IPS-18c (cell line): ENCODE data around the gene SPSB4.

Experiments
- H3K4me3 ChIP-seq: 2 replicates; pipeline ENCODE4 v1.7.0; 2013; ENCODE audit warnings: low read depth, mild to moderate bottlenecking, low read length, moderate library complexity; ENCODE audit not compliant: insufficient read depth
- H3K9me3 ChIP-seq: one replicate; pipeline ENCODE4 v1.6.1; 2013; ENCODE audit warnings: mild to moderate bottlenecking, low read length, moderate library complexity; ENCODE audit not compliant: control insufficient read depth, insufficient read depth

The SPSB4 gene

DNA sequence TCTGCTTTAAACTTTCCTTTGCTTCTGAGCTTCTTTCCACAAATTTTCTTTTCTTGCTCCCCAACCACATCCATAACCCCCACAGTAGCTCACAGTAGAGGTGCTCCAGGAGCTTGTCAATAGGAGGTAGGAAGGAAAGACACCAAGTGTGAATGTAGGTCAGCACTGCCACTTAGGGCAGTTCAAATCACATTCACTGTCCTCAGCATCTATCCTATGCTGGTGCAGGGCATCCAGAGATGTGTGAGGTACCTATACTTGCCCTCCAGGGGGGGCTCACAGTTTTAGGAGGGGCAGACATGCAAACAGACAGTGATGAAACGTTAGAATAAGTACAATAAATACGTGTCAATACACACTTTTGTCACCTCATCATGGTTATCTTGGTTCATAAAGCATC, 1.5 kb upstream of the SPSB4 start:
- Histone ChIP-seq H3K4me3 (no peak overlapping the region), H3K9me3 (no peaks in the 10 kb centered on the region)

DNA sequence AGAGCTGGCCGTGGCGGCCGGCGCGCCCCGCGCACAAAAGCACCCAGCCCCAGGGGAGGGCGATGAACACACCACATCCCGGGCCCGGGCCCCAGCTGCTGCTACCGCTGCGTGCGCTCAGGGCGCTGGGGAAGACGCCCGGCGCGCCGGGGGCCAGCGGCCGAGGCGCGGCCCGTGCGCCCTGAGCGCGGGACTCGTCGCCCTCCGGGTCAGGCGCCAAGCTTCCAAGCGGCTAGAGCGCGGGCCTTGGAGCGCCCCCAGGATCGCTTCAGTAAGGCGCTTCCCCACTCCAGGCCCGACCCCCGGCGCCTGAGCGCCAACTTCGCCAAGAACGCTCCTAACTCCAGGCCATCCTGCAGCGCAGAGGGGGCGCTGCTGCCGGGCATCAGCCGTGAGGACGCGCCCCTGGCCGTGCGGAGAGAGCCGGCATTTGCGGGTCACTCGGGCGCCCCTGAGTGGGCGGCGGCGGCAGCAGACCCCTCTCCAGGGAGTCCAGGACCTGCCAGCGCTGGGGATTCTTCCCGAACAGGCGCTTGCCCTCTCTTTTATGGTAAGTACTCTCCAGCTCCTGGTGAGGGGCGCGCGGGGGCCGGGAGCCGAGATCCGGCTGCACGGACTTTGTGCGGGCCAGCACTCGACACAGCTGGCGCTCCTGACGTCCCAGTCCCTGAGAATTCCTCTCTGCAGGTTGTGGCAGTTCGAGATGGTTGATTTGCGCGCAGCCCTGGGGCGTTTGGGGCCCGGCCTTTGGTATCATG, 475 bp downstream of the SPSB4 start:
- Histone ChIP-seq H3K9me3 (no peaks in the 10 kb centered on the region), H3K4me3 (peak overlapping the region; percentile 78)

DNA sequence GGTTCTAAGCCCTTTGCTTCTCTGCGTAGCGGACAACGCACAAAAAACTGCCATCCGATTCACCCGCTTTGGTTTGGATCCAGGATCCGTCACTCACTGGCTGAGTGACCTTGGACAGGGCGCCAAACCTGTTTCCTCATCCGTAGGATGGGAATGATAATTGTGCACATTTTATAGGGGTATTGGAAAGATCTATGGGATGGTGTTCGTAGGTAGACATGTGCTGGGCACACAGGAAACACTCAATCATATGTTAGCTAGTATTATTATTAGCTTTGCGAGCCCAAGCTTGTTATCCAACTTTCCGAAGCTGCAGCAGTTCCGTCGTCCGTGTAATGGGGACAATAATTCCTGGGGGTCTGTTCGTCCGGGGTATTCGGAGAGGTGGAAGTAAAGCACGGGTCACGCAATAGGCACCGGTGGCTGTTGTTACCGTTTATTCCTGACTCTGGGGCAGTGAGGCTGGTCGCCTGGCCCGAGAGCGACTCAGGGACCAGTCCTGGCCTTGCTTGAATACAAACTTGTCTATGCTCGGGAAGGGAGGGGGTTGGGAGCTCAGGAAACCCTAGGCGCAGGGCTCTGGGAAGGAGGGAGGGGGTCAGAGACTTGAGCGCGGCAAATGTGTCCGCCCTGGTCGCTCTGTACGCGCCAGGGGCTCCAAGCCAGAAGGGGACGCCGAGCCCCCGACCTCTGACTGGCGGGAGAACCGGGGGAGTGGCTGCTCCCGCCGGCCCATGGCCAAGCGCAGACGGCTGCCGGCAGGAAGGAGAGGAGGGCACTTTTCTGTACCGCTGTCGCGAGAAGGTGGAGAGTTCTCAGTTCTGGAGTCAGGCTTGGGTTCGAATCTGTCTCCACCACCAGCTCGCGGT, 1.3 kb downstream of the SPSB4 start:
- peaks cover 2% of the 10 kb centered on the region for H3K9me3 ChIP-seq
- H3K4me3 ChIP-seq, result peak overlapping the region; percentile 78

DNA sequence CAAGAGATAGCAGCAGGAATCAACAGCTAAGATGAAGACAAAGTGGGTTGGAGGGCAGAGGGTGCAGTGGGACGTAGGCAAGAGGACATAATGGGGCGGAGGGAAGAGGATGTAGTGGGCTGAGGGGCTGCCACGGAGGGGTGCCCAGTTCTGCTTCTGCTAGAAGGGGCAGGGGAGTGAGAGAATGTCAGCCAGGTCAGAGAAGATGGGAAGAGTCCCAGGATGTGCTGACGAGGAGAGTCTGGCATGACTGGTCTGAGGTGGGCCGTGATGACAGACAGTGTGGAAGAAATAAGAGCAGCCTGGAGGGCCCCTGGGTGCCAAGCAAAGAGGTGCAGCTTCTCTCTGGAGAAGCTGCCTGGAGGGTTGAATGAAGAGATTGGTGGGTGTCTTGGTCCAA, 4.0 kb downstream of the SPSB4 start:
- peaks cover 2% of the 10 kb centered on the region for H3K9me3 ChIP-seq
- H3K4me3 ChIP-seq, result no peak overlapping the region

DNA sequence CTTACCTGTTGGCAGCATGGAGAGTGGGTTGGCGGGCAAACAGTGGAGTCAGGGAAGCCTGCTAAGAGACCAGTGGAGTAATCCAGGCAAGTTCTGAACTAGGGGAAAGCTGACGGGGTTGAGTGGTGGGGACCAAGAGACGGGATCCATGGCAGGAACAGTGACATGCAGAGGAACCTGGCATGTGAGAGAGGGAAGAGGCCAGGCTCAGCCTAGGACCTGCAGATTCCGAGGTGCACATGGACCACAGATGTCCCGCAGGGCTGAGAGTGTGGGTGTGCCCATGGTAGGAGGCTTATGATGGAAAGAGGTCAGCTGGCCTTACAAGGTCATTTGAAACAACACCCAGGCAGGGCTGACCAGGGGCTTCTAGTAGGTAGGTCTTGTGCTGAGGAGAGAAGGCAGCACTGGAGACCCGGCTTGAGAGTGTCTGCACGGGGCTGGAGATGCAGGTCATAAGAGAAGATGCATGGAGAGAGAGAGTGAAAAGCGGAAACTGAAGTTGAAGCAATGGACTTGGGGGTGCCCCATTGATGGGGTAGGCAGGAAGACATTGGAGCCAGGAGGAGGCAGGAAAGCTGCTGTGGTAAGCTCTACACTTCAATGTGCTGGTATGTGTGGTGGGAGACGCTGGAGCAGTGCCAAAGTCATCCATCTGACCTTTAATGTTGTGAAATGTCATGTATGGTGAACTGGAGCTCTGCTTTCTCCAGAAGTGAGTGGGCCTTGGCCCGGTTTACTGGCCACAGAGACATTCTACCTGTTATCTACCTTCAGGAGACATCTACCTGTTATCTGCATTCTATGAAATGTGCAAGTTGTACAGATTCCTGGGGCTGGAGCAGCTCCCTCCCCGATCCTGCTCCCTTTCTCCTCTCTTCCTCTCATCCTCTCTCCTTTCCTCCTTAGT, 4.6 kb downstream of the SPSB4 start:
- H3K9me3 ChIP-seq, result peaks cover 2% of the 10 kb centered on the region

DNA sequence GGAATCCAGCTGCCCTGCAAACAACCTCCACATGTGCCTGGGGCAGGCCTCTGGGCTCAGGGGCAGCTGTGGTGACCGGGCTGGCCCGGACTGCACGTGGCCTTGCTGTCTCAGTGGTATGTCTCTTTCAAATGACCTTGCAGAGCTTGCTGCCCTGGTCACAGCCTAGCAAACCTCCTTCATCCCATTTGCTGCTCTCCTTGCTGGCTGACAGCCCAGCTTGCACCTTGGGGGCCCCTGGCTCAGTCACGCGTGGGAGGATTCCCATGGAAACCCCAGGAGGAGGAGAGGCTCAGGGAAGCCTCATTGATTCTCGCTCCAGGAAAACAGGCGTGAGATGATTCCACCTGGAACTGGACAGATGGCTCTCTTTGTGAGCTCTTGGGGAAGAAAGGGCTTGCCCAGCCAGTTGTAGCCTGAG, 5.6 kb downstream of the SPSB4 start:
- no peak overlapping the region for H3K4me3 ChIP-seq
- peaks cover 2% of the 10 kb centered on the region for H3K9me3 ChIP-seq

More for the DNA sequence above, 4.6 kb downstream of the SPSB4 start:
- no peak overlapping the region for H3K4me3 ChIP-seq

DNA sequence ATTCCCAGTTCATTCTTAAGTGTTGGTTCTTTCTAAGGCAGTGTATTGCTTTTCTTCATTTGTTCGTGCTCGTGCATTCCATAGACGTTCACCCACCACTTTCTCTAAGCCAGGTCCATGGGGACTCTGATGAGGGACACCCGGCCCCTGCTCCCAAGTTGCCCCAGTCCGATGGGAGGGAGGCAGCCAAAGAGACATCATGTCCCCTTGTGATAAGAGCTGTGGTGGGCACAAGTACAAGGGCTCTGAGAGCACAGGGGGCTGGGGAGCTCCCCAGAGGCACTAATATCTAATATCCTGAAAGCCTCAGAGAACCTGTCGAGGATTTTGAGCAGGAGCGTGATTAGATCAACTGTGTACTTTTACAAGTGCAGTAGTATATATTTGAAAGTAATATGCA, 6.3 kb downstream of the SPSB4 start:
- no peak overlapping the region for H3K4me3 ChIP-seq

DNA sequence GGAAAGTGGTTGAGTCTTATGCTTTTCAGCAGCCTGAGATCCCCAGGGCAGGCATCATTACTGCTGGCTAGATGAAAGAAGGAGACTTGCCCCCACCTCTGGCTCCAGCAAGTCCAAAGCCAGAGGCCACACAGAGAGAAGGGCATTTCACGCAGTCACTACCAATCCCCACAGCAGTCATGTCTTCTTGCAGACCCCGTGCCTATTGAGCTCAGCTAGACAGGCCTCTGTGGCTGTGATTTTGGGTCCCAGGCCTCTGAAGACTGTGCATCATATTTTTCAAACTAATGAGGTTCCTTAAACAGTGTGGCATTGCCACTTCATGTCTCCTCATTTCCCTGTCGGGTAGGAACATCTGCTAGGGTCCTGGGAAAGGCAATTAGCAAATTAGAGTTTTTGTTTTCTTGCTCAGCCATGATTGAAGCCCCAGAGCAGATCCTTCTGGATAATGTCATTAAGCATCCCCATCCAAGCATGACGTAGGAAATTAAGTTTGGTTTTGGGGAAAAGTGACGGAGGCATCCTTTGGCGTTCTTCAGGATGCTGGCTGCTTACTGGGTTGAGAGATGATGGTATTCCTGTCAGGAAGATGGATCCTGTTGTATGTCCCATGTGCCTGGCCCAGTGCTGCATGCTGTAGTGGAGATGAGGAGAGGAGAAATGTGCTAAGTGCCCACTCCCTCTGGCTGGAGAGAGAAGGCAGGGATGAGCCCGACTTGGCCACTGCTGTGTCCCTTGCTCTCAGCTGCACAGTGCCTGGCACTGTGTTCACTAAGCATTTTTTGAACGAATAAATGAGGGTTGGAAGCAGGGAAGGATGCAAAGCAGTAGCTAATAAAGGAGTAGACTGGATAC, 7.0 kb downstream of the SPSB4 start:
- H3K4me3 ChIP-seq, result no peak overlapping the region
- H3K9me3 ChIP-seq, result peaks cover 2% of the 10 kb centered on the region

More for the DNA sequence above, 6.3 kb downstream of the SPSB4 start:
- peaks cover 2% of the 10 kb centered on the region for H3K9me3 ChIP-seq

DNA sequence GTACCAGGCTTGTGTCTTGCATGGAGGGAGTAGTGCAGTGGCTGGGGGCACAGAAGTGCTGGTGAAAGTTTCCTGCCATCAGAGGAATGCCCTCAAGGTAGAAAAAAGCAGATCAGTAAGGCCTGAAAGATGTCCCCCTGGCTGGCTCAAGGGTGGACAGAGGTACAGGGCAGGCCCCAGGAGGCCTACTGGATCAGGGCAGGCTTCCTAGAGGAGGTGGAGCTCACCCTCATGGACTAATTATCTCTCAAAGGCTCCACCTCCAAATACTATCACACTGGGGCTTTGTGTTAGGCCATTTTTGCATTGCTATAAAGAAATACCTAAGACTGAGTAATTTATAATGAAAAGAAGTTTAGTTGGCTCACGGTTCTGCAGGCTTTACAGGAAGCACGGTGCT, 7.8 kb downstream of the SPSB4 start:
- Histone ChIP-seq H3K4me3 (no peak overlapping the region), H3K9me3 (peaks cover 2% of the 10 kb centered on the region)

DNA sequence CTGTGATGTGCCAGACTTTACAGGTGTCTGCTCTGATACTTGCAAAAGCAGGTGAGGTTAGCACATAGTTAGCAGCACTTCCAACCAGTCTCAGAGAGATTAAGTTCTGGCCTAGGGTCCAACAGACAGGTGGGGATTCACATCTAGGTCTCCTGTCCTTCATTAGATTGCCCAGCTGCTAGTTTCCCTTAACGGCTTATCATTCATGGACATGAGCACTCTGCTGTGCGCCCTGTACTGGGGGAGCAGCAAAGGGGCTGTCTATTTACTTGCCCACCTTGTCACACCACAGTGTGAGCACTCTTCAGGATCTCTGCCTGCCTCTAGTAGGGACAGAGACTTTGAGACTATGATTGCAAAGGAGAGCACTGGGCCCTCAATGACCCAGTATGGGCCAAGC, 8.7 kb downstream of the SPSB4 start:
- Histone ChIP-seq H3K9me3 (peaks cover 2% of the 10 kb centered on the region), H3K4me3 (no peak overlapping the region)

DNA sequence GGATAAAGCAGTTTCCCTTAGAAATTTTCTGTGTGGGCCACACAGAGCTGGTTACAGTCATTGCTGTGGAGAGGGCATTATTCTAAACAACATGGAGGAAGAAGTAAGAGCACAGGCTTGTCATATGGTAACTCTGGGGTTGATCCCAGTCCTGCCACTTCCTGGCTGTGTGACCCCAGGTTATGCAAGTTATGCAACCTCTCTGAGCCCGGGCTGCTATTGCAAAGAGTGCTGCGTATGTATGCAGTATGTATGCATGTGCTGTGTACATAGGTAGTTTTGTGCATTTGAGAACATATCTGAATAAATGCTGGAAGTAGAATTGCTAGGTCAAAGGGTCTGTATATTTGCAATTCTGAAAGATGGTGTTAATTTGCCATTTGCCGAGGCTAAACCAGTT, 9.2 kb downstream of the SPSB4 start:
- Histone ChIP-seq H3K9me3 (peaks cover 2% of the 10 kb centered on the region), H3K4me3 (no peak overlapping the region)

DNA sequence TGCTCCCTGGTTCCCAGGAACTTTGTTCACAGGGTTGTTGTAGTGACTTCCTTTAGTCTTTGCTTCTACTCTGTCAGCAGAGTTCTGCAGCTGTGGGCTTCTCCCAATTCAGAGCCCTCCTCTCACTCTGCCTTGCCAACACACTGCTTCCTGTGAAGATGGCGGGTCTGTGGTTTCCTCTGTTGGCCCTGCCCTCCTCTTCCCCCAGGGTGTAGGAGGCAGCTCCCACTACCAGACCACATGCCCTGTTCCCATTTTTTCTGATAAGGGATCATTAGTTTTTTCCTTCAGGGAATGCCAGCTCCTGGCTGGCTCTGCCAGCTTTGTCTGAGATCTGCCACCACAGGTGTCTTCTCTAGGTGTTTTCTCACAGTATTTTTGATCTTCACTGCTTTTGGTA, 12.7 kb downstream of the SPSB4 start:
- Histone ChIP-seq H3K4me3 (no peak overlapping the region), H3K9me3 (no peaks in the 10 kb centered on the region)

DNA sequence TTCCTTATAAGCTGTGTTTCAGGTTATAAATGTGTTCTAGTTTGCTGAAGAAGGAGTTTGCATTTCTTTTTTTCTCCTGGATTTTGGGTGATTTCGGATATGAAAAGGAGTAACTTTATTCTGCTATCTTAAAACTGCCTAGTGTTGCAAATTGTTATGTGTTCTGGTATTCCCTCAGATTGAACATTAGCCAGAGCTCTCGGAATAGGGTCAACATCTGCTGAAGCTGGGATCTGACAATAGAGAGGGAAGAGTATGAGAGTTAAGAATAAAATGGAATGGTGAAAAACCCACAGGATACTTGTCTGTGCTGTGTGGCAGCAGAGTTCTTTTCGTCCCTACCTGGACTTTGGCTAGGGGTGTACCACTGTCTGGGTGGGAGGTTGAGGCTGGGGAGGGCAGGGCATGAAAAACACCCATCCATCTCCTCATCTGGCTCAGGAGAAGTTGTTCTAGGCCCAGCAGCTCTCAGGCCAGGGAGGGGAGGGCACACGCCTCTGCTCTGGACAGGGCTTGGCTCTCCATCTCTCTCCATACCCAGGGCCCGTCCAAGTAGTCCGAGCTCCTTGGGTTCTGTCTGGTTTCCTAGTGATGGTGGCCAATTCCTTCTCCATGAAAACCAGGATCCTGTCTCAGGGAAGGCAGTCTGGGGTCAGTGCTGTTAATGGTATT, 13.2 kb downstream of the SPSB4 start:
- no peak overlapping the region for H3K4me3 ChIP-seq
- no peaks in the 10 kb centered on the region for H3K9me3 ChIP-seq

DNA sequence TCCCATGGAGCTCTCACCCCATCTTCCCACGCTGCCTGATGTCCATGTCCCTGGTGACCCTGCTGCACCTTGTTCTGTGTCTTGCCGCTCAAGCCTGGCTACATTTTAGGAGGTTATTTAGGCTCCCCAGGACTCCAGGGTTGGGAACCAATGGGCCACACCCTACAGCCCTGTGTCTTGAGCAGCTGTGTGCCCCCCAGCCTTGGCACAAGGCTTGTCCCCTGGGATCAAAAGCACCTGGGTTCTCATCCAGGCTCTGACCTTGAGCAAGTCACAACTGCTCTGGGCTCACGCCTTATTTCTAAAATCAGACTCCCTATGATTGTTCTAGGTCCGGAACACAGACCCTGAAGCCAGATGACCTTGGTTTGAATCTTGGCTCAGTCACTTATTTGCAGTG, 14.1 kb downstream of the SPSB4 start:
- H3K9me3 ChIP-seq, result no peaks in the 10 kb centered on the region
- H3K4me3 ChIP-seq, result no peak overlapping the region

DNA sequence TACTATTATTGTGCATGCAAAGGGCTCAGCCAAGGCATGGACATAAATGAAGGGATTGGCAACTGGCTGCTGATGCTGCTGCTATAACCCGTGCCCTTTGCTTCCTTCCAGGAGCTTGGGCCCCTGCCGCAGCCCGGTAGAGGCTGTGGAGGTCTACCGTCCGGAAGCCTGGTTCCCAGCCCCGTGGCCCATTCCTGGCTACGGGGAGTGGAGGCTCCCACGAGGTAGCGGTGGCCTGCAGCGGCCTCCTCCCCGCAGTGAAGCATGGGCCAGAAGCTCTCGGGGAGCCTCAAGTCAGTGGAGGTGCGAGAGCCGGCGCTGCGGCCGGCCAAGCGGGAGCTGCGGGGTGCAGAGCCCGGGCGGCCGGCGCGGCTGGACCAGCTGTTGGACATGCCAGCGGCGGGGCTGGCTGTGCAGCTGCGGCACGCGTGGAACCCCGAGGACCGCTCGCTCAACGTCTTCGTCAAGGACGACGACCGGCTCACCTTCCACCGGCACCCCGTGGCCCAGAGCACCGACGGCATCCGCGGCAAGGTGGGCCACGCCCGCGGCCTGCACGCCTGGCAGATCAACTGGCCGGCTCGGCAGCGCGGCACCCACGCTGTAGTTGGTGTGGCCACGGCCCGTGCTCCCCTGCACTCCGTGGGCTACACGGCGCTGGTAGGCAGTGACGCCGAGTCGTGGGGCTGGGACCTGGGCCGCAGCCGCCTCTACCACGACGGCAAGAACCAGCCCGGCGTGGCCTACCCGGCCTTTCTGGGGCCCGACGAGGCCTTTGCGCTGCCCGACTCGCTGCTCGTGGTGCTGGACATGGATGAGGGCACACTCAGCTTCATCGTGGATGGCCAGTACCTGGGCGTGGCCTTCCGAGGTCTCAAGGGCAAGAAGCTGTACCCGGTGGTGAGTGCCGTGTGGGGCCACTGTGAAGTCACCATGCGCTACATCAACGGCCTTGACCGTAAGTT, 15.0 kb downstream of the SPSB4 start:
- no peak overlapping the region for H3K4me3 ChIP-seq
- no peaks in the 10 kb centered on the region for H3K9me3 ChIP-seq
